Measurements from ENCODE around the gene UBASH3B. TPM values are rescaled to one million over a fixed set of nuclear protein-coding genes. Genes with fewer than 3 reads are reported as not detected.

The UBASH3B gene
- total RNA-seq, 1 experiment from 2014 or later: 8.0 TPM

DNA sequence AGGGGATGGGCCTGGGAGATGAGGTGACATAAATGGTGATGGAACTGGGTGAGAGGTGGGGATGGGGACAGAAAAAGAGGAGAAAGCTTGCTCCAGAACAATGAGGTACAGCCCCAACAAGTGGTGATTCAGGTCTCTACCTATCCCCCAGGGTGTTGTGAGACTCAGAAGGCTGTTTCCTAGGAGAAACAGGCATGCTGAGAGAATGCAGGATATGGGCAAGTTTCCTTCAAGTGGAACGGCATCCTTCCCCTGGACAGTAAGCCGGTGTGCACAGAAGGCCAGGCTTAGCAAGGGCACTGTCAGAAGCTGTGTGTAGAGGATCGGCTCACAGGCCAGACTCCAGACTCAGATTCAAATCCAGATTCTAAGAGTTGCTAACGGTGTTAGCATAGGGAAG, 148.6 kb downstream of the UBASH3B start:
- Histone ChIP-seq H2BK12ac (ENCODE audit: insufficient read length, low read depth, low read length) (no peak overlapping the region), H3K56ac (ENCODE audit: insufficient read length, low read depth, low read length) (no peak overlapping the region), H3K4ac (ENCODE audit: low read depth, low read length) (no peak overlapping the region), H4K91ac (ENCODE audit: insufficient read length, low read depth, low read length) (no peak overlapping the region), H3K4me2 (ENCODE audit: insufficient read depth, insufficient read length, low read length) (no peak overlapping the region), H2AK5ac (ENCODE audit: insufficient read length, low read length) (no peak overlapping the region), H2BK5ac (ENCODE audit: insufficient read length, low read length) (no peak overlapping the region), H3K79me1 (ENCODE audit: insufficient read depth, low read depth, low read length, poor library complexity, severe bottlenecking) (no peaks in the 10 kb centered on the region), H3K27me3 (ENCODE audit: insufficient read depth, low read length) (no peaks in the 10 kb centered on the region), H3K27ac (ENCODE audit: insufficient read length, low read depth, low read length) (no peak overlapping the region), H2BK120ac (ENCODE audit: low read depth, low read length, poor library complexity, severe bottlenecking) (no peak overlapping the region), H3K18ac (ENCODE audit: insufficient read length, low read depth, low read length) (no peak overlapping the region), H3K9ac (ENCODE audit: extremely low read depth, insufficient read length, low read length) (no peak overlapping the region), H3K4me1 (ENCODE audit: insufficient read depth, low read length) (peaks cover 2% of the 10 kb centered on the region; the same call in 1 of the 2 replicates), H2AFZ (ENCODE audit: low read length) (no peak overlapping the region), H3K23ac (ENCODE audit: insufficient read length, low read depth, low read length) (no peak overlapping the region), H2BK20ac (ENCODE audit: low read depth, low read length, poor library complexity, severe bottlenecking) (no peak overlapping the region), H3K9me3 (ENCODE audit: control insufficient read depth, low read depth, low read length) (no peaks in the 10 kb centered on the region), H4K8ac (replicated peaks; ENCODE audit: insufficient read length, low read depth, low read length) (no peak overlapping the region), H3K14ac (ENCODE audit: insufficient read depth, low read length) (no peak overlapping the region), H3T11ph (ENCODE audit: low read length) (no peak overlapping the region), H4K20me1 (ENCODE audit: control insufficient read depth, insufficient read depth, insufficient read length) (no peaks in the 10 kb centered on the region), H3K79me2 (ENCODE audit: insufficient read depth, low read length) (no peaks in the 10 kb centered on the region), H3K23me2 (ENCODE audit: insufficient read length, low read depth, low read length, poor library complexity, severe bottlenecking) (no peaks in the 10 kb centered on the region), H2BK15ac (ENCODE audit: low read depth, low read length) (no peak overlapping the region), H4K5ac (ENCODE audit: insufficient read length, low read depth, low read length) (no peak overlapping the region)
- DNase-seq: no peak
- Mint-ChIP-seq H3K9me3 (no peaks in the 10 kb centered on the region), H3K4me1 (peaks cover 23 to 31% of the 10 kb centered on the region in 2 experiments), H3K27me3 (ENCODE audit: low read depth) (no peaks in the 10 kb centered on the region), H3K27ac (peak overlapping the region in 1 of 3 experiments; percentile 79; a peak in 3 of 7 replicates), H3K36me3 (ENCODE audit: insufficient read depth in 1 of 3, low read depth in 3 of 3) (no peaks in the 10 kb centered on the region; a peak in 1 of 7 replicates), H3K4me3 (no peak overlapping the region)
- WGBS (ENCODE audit: extremely low coverage, insufficient read length, low lambda C conversion rate): no CpG with 5 or more reads among the region's 4 CpGs
- TF ChIP-seq, protein P1, sequence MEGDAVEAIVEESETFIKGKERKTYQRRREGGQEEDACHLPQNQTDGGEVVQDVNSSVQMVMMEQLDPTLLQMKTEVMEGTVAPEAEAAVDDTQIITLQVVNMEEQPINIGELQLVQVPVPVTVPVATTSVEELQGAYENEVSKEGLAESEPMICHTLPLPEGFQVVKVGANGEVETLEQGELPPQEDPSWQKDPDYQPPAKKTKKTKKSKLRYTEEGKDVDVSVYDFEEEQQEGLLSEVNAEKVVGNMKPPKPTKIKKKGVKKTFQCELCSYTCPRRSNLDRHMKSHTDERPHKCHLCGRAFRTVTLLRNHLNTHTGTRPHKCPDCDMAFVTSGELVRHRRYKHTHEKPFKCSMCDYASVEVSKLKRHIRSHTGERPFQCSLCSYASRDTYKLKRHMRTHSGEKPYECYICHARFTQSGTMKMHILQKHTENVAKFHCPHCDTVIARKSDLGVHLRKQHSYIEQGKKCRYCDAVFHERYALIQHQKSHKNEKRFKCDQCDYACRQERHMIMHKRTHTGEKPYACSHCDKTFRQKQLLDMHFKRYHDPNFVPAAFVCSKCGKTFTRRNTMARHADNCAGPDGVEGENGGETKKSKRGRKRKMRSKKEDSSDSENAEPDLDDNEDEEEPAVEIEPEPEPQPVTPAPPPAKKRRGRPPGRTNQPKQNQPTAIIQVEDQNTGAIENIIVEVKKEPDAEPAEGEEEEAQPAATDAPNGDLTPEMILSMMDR (conservative IDR thresholded peaks at IDR 0.05): no peak
